Activated T-cell treated with anti-CD3 and anti-CD28 coated beads, Interleukin-2, amount 50 U/mL, for 72 hours (primary cell): ENCODE measurements around the gene L3MBTL4. TPM values are rescaled to one million over a fixed set of nuclear protein-coding genes. Genes with fewer than 3 reads are reported as not detected.
"Not testable (repeated sequence)": the region's sequence is repeated elsewhere in the genome, so short reads cannot be mapped to it uniquely, and the experiment has no call there.

Source experiments
- ATAC-seq, 2 donors: fragments of 150-1000 bp; cut with Tn5 transposase; replicated peaks in 1 of 2; 2 replicates each; pipeline ENCODE4 v1.10.0; 2021; ENCODE audit warnings: moderate library complexity in 2 of 2, mild to moderate bottlenecking in 1 of 2
- DNase-seq, 2 donors: peaks; one replicate each; pipeline ENCODE4 v3.0.0; 2021 to 2022; ENCODE audit warnings: mixed read lengths in 1 of 2
- H3K27ac Mint-ChIP-seq: one replicate; pipeline ENCODE4 v1.8.0; 2022; ENCODE audit warnings: mild to moderate bottlenecking, moderate library complexity, mixed read lengths
- H3K27me3 Mint-ChIP-seq: one replicate; pipeline ENCODE4 v1.8.0; 2022; ENCODE audit warnings: low read depth, mixed read lengths
- H3K36me3 Mint-ChIP-seq, 2 donors: one replicate each; pipeline ENCODE4 v1.8.0; 2022; ENCODE audit warnings: mixed read lengths in 2 of 2, mild to moderate bottlenecking in 1 of 2; ENCODE audit not compliant: insufficient read depth in 2 of 2
- H3K4me1 Mint-ChIP-seq: one replicate; pipeline ENCODE4 v1.8.0; 2022; ENCODE audit warnings: low read depth, mixed read lengths
- H3K4me3 Mint-ChIP-seq, 2 donors: one replicate each; pipeline ENCODE4 v1.8.0; 2022; ENCODE audit warnings: mild to moderate bottlenecking in 2 of 2, mixed read lengths in 2 of 2, moderate library complexity in 2 of 2
- H3K9me3 Mint-ChIP-seq, 2 donors: one replicate each; pipeline ENCODE4 v1.8.0; 2022; ENCODE audit warnings: mixed read lengths in 2 of 2
- total RNA-seq, 2 donors: library from RNA; stranded (reverse); gene quantifications; one replicate each; pipeline ENCODE4 v1.2.3, GENCODE V29; 2022

Gene L3MBTL4
- total RNA-seq, 2 donors from 2014 or later, result 0.07 to 0.12 TPM

GRCh38 chr18:6058941-6059340 lies 355.8 kb downstream of the L3MBTL4 start:
- no peak for ATAC-seq
- Mint-ChIP-seq H3K27me3 (peaks cover 5% of the 10 kb centered on the region), H3K9me3 (peaks cover under 1 to 2% of the 10 kb centered on the region in 2 donors), H3K36me3 (no peaks in the 10 kb centered on the region), H3K4me3 (no peak overlapping the region), H3K4me1 (peaks cover 11% of the 10 kb centered on the region), H3K27ac (no peak overlapping the region)
- DNase-seq, result no peak

- H3K9me3 Mint-ChIP-seq, result peaks cover 0 to 3% of the 10 kb centered on the region in 2 donors
- ATAC-seq, result no peak
These were observed 357.1 kb downstream of the L3MBTL4 start for GRCh38 chr18:6057604-6058003.

GRCh38 chr18:6056171-6056910 lies 358.4 kb downstream of the L3MBTL4 start:
- Mint-ChIP-seq H3K4me1 (peaks cover 11% of the 10 kb centered on the region), H3K9me3 (peaks cover 0 to 5% of the 10 kb centered on the region in 2 donors), H3K27ac (no peak overlapping the region), H3K36me3 (no peaks in the 10 kb centered on the region), H3K27me3 (peaks cover 5% of the 10 kb centered on the region), H3K4me3 (no peak overlapping the region)
- DNase-seq (no peak), ATAC-seq (no peak)

More at GRCh38 chr18:6057604-6058003, 357.1 kb downstream of the L3MBTL4 start:
- Mint-ChIP-seq H3K4me3 (no peak overlapping the region), H3K4me1 (peaks cover 11% of the 10 kb centered on the region), H3K27ac (no peak overlapping the region), H3K36me3 (no peaks in the 10 kb centered on the region), H3K27me3 (peaks cover 5% of the 10 kb centered on the region)
- DNase-seq, result no peak

- H3K36me3 Mint-ChIP-seq, result no peaks in the 10 kb centered on the region
- H3K9me3 Mint-ChIP-seq, result peaks cover 0 to 5% of the 10 kb centered on the region in 2 donors
- ATAC-seq, result no peak
- peaks cover 11% of the 10 kb centered on the region for H3K4me1 Mint-ChIP-seq
- no peak for DNase-seq
- H3K4me3 Mint-ChIP-seq, result no peak overlapping the region
- no peak overlapping the region for H3K27ac Mint-ChIP-seq
- H3K27me3 Mint-ChIP-seq, result peaks cover 5% of the 10 kb centered on the region
These were observed 359.0 kb downstream of the L3MBTL4 start for GRCh38 chr18:6055711-6056110.

- Mint-ChIP-seq H3K4me1 (peaks cover 11% of the 10 kb centered on the region), H3K4me3 (no peak overlapping the region), H3K27ac (no peak overlapping the region), H3K27me3 (peaks cover 5% of the 10 kb centered on the region), H3K9me3 (peaks cover 0 to 5% of the 10 kb centered on the region in 2 donors), H3K36me3 (no peaks in the 10 kb centered on the region)
- no peak for DNase-seq
- ATAC-seq, result no peak
These were observed 360.4 kb downstream of the L3MBTL4 start for GRCh38 chr18:6054256-6054842.

- peaks cover 11% of the 10 kb centered on the region for H3K4me1 Mint-ChIP-seq
- H3K36me3 Mint-ChIP-seq, result no peaks in the 10 kb centered on the region
- no peak for ATAC-seq
- H3K27me3 Mint-ChIP-seq, result no peaks in the 10 kb centered on the region
- H3K27ac Mint-ChIP-seq, result no peak overlapping the region
- H3K4me3 Mint-ChIP-seq, result no peak overlapping the region
- H3K9me3 Mint-ChIP-seq, result peaks cover 0 to 5% of the 10 kb centered on the region in 2 donors
- DNase-seq, result no peak
These were observed 362.2 kb downstream of the L3MBTL4 start for GRCh38 chr18:6052449-6052913.

GRCh38 chr18:6047596-6047995 lies 367.1 kb downstream of the L3MBTL4 start:
- not testable (repeated sequence) for H3K36me3 Mint-ChIP-seq

GRCh38 chr18:6044773-6045172 lies 369.9 kb downstream of the L3MBTL4 start:
- Mint-ChIP-seq H3K4me3 (no peak overlapping the region), H3K9me3 (peaks cover 12 to 13% of the 10 kb centered on the region in 2 donors), H3K36me3 (no peaks in the 10 kb centered on the region), H3K27ac (no peak overlapping the region), H3K27me3 (peaks cover 8% of the 10 kb centered on the region), H3K4me1 (no peaks in the 10 kb centered on the region)
- DNase-seq (no peak), ATAC-seq (no peak)

More at GRCh38 chr18:6047596-6047995, 367.1 kb downstream of the L3MBTL4 start:
- H3K9me3 Mint-ChIP-seq, H3K4me1 Mint-ChIP-seq, ATAC-seq, H3K4me3 Mint-ChIP-seq, H3K27ac Mint-ChIP-seq, H3K27me3 Mint-ChIP-seq, DNase-seq: not testable (repeated sequence)

- Mint-ChIP-seq H3K4me3 (no peak overlapping the region), H3K4me1 (no peaks in the 10 kb centered on the region), H3K36me3 (peaks cover 0 to 2% of the 10 kb centered on the region in 2 donors), H3K9me3 (peaks cover 12 to 13% of the 10 kb centered on the region in 2 donors), H3K27me3 (peaks cover 8% of the 10 kb centered on the region), H3K27ac (no peak overlapping the region)
- DNase-seq (no peak), ATAC-seq (no peak)
These were observed 370.4 kb downstream of the L3MBTL4 start for GRCh38 chr18:6044319-6044718.

GRCh38 chr18:6039055-6039454 lies 375.7 kb downstream of the L3MBTL4 start:
- H3K4me1 Mint-ChIP-seq, result no peaks in the 10 kb centered on the region
- H3K9me3 Mint-ChIP-seq, result peaks cover 12 to 18% of the 10 kb centered on the region in 2 donors

GRCh38 chr18:6031442-6031841 lies 383.3 kb downstream of the L3MBTL4 start:
- Mint-ChIP-seq H3K9me3 (peaks cover 2 to 7% of the 10 kb centered on the region in 2 donors), H3K4me3 (no peak overlapping the region), H3K27ac (no peak overlapping the region), H3K27me3 (peaks cover 9% of the 10 kb centered on the region), H3K36me3 (peaks cover 0 to 7% of the 10 kb centered on the region in 2 donors), H3K4me1 (no peaks in the 10 kb centered on the region)
- no peak for ATAC-seq
- DNase-seq, result no peak

More at GRCh38 chr18:6039055-6039454, 375.7 kb downstream of the L3MBTL4 start:
- DNase-seq (no peak), ATAC-seq (no peak)
- H3K4me3 Mint-ChIP-seq, result no peak overlapping the region
- H3K36me3 Mint-ChIP-seq, result peaks cover 0 to 7% of the 10 kb centered on the region in 2 donors
- H3K27me3 Mint-ChIP-seq, result peaks cover 8% of the 10 kb centered on the region
- H3K27ac Mint-ChIP-seq, result no peak overlapping the region

GRCh38 chr18:6031002-6031401 lies 383.7 kb downstream of the L3MBTL4 start:
- no peak for DNase-seq
- Mint-ChIP-seq H3K27me3 (peaks cover 9% of the 10 kb centered on the region), H3K9me3 (peaks cover under 1 to 4% of the 10 kb centered on the region in 2 donors), H3K27ac (no peak overlapping the region), H3K36me3 (peaks cover 0 to 3% of the 10 kb centered on the region in 2 donors), H3K4me3 (no peak overlapping the region), H3K4me1 (no peaks in the 10 kb centered on the region)
- no peak for ATAC-seq

GRCh38 chr18:6024745-6025248 lies 389.9 kb downstream of the L3MBTL4 start:
- ATAC-seq (no peak), DNase-seq (no peak)
- Mint-ChIP-seq H3K4me1 (no peaks in the 10 kb centered on the region), H3K36me3 (no peaks in the 10 kb centered on the region), H3K27ac (no peak overlapping the region), H3K9me3 (peaks cover 0 to 2% of the 10 kb centered on the region in 2 donors), H3K27me3 (peaks cover 9% of the 10 kb centered on the region), H3K4me3 (no peak overlapping the region)
